Hepatocyte (in vitro differentiated cells): ENCODE results near the gene ARHGAP26.

Experiments used
- CTCF ChIP-seq: fragments of 200-600 bp; sonication (generic); IDR thresholded peaks from 2 replicates; pipeline ENCODE4 v1.5.1; 2016; ENCODE audit warnings: antibody characterized with exemption, mild to moderate bottlenecking; ENCODE audit not compliant: poor library complexity
- EZH2 ChIP-seq: fragments of 200-600 bp; sonication (generic); IDR thresholded peaks from 2 replicates; pipeline ENCODE4 v1.6.1; 2016; ENCODE audit warnings: antibody characterized with exemption, mild to moderate bottlenecking, borderline replicate concordance

DNA sequence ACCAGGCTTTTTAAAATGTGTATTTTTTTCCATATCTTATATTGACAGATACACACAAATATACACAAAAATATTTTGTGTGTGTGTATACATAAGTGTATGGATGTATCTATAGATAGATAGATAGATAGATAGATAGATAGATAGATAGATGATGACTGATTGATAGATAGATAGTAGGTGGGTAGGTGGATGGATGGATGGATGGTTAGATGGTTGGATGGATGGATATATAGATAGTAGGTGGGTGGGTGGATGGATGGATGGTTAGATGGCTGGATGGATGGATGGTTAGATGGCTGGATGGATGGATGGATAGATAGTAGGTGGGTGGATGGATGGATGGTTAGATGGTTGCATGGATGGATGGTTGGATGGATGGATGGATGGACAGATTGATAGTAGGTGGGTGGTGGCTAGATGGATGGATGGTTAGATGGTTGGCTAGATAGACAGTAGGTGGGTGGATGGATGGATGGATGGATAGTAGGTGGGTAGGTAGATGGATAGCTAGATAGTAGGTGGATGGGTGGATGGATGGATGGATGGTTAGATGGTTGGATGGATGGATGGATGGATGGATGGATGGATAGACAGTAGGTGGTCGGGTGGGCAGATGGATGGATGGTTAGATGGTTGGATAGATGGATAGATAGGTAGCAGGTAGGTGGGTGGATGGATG, 477.1 kb downstream of the ARHGAP26 start:
- no peak for TF ChIP-seq CTCF
- no peak for TF ChIP-seq EZH2
